ENCODE data around the gene IPO5.

IPO5 gene

DNA sequence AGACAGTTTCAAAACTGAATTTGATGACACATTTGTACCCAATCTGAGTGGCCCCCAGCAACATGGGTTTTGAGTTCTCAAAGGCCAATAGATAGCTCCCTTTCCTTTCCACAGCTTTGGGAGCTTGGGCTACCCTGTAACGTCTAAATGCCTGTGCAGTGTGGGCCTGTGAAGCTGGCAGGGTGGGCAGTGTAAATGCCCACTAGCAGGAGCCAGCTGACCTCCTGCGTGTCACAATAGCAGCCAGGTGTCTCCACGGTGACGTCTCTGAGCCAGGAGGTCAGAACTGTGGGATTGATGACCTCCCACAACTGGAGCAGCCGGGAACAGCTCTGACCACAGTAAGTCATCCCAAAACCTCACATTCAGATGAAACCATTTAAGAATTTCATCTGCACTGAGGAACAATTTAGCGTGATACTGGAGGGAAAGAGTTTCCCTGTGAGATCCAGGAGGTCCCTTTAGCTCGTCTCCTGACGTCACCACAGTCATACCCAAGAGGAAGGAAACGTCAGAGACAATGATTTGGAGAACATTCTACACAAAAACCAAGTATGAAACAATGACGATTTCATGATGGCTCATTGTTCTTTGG, at the start of gene IPO5:
TSS of gene IPO5 (plus strand) at position 300 of the 595 bp plus-strand sequence. CDS start 23,022 bp downstream, outside the sequence.
- no peak for DNase-seq (ENCODE audit: low read depth, low spot score)

DNA sequence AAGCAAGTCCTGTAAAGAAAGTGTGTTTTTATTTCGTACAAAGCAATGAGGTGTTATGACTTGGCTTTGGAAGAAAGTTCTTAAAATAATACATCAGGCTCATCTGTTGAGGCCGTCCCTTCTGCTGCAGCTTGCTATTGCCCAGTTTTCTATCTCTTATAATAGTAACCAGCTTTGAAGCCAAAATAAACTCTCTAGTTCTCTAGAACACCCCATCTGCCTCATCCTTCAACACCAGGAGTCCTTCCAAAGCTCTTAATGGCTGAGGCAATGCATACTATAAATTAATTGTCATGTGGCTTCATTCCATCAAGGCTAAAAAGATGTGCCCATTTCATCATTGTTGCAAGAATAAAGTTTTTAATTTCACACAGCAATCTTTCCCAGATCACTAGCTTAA, 49.4 kb upstream of the IPO5 start:
- no peak for DNase-seq (ENCODE audit: low read depth, low spot score)

DNA sequence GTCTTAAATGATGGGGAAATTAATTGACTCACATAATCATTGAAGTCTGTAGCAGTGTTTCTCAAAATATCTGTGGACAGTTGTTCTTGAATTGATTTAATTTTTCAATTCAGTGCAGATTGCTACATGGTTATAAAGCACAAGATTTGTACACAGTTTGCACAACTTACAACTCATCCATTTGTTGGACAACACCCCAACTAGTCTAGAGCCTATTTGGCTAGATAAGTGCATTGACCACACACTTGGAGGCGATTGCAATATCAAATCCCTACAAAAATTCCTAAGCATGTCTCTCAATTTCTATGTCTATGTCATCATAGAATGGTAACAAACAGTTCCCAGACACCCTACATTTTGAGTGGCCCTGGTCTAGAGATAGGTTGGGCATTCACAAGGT, 48.0 kb upstream of the IPO5 start:
- DNase-seq (ENCODE audit: low read depth, low spot score): no peak

DNA sequence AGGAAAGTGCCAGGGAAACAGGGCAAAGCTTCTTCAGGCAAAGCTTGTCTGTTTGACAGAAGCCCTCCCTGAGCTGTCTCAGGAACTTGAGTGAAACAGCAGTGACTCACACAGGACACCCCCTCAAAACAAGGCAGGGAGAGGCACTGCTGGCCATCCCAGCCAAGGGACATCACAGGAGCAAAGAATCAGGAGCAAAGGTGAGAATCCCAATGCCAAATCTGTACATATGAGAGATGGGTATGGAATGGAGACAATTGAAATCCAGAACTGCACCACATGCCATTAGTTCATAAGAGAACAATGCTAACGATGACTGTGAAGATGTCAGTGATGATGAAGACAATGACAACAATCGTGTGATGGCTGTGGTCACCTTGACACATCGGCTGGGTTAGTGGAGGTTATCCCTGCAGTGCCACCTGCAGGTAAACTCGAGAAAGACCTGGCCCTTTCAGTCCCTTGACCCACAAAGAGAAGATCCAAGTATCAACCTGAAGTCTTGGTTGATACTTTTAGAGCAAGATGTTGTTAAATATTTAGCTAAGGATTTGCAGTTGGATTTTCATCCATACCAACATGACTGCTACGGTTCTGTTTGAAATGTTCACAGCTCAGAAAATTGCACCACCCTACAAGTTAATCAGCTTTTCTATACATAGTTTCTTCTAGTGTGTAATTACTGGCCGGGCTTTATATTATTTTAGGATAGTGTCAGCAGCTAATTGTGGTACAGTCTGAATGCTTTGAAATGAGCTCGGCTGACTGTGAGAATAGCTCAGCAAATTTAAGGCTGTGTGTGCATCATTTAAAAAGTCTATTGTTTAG, 42.0 kb upstream of the IPO5 start:
- DNase-seq (ENCODE audit: low read depth, low spot score): no peak

DNA sequence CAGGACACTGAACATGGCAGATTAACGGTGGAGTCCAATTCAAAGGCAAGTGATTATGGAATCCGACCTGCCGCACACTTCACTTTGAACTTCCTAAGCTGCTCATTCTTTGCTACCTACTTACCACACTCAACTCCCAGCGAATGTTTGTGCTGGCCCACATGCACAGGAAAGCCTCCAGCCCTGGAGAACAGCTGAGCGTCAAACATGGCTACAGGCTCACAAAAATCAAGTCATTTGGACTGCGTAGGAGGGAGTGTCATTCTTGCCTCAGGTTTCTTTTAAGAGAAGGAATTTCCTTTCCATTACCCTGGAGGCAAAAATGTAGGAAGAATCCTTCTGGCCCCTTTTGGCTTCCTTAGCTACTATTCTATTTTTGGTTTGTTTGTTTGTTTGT, 41.3 kb upstream of the IPO5 start:
- no peak for DNase-seq (ENCODE audit: low read depth, low spot score)

DNA sequence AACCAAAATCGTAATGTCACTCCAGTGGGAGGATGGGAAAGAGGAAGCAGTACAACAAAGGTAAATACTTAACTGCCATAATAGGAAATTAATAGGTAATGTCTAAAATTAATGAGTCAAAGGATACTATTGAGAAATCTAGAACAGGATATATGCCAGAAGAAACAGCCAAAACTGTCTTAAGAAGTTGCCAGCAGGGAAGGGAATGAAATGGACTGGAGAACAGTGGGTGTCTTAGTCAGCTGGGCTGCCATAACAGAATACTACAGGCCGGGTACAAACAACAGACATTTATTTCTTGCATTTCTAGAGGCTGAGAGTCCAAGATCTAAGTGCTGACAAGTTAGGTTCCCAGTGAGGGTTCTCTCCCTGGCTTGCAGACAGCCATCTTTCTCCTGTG, 40.3 kb upstream of the IPO5 start:
- no peak for DNase-seq (ENCODE audit: low read depth, low spot score)

DNA sequence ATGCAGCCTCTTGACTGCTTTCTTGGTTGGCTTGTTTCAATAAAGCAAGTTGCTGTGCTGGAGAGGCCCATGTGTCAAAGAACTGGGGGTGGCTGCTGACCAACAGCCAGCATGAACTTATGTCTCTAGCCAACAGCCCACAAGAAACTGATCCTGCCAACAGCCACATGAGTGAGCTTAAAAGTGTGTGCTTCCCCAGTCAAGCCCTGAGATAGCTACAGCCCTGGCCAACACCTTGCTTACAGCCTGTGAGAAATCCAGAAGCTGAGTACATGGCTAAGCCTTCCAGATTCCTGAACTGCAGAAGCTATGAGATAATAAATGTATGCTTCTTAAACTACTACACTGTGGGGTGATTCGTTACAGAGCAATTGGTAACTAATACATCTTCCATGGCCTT, 38.9 kb upstream of the IPO5 start:
- no peak for DNase-seq (ENCODE audit: low read depth, low spot score)

DNA sequence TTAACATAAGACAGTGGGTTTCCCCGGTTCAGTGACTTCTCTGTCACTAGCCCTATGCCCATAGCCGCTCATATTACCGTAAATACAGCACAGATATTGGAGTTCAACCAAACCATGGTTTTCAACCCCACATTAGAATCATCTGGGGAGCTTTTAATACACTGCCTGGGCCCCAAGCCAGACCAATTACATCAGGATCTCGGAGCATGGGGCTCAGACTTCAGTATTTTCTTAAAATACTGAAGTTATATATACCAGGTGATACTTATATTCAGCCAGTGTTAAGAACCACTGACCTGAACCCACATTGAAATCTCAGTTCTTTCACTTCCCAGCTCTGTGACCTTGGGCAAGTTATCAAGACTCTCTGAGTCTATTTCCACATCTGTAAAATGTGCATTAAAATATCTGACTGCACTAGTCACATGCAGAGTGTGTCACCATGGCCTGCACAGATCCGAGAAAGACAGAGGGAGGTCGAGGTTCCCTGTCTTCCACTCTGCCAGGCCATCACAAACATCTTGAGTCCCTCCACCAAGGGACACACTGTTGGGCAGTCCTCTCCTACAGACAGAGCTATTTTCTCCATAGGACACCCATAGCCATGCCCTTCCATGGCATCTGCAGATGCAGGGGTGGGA, 32.2 kb upstream of the IPO5 start:
- DNase-seq (ENCODE audit: low read depth, low spot score): no peak

DNA sequence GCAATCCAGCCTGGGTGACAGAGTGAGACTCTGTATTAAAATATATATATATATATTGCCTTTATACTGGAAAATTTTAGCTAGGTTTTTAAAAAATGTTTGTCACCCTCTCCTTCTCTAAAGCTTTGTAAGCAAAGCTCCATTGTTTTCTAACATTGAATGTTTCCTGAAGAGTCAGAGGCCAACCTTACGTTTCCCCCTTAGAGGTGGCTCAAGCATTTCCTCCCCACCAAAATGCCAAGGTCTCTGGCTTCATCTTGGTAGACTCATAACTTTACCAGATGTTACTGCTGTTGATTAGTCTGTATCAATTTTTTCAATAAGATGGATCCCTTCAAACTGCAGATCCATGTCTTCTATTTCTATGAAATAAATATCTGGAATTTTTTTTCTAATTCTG, 25.2 kb upstream of the IPO5 start:
- no peak for DNase-seq (ENCODE audit: low read depth, low spot score)

DNA sequence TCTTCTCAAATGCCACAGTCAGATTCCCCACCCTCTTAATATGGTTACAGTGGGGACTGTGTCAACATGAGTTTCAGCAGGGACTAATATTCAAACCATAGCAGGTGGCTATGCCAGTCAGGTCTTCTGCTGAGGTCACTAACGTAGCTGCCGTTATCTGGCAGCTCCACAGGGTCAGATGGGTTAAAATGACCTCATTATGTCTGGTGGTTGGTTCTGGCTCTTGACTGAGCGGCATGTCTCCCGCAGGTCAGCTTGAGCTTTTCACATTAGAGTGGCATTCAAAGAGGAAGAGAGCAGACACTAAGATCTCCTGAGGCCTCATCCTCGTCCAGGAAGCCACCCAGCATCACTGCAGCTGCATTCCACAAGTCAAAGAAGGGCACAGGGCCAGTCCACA, 21.4 kb upstream of the IPO5 start:
- DNase-seq (ENCODE audit: low read depth, low spot score): no peak

DNA sequence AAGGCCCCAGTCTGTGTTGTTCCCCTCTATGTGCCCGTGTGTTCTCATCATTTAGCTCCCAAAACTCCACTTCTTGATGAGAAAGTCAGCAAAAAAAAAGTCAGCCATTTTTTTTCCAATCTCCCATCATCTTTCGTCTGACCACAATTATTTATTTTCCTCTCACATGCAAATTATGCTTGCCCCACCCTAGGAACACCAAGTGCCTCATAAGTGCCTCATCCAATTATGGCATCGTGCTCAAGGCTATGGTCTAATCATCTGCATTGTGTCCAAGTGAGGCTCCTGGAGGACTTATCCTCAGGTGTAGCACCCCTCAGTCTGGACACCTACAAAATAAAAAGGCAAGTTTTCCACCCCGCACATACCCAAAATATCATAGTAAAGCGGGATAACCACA, 20.8 kb upstream of the IPO5 start:
- no peak for DNase-seq (ENCODE audit: low read depth, low spot score)

DNA sequence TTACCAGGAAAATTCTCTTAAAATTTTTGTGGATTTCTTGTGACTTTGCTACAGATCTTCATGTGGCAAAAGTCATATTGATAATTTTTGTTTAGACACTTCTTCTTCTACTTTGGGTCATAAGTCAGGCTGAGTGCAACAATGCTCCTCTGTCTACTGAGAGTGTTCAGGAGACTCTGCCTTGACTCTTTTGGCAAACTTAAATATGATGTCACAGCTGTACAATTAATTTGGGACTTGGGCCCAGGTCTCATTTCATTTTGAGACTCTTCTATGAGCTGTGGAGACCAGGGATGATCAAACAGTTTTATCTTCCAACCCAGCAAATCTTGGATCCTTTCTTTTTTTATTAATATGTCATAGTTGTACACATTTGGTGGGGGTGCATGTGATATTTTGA, 19.7 kb upstream of the IPO5 start:
- DNase-seq (ENCODE audit: low read depth, low spot score): no peak

DNA sequence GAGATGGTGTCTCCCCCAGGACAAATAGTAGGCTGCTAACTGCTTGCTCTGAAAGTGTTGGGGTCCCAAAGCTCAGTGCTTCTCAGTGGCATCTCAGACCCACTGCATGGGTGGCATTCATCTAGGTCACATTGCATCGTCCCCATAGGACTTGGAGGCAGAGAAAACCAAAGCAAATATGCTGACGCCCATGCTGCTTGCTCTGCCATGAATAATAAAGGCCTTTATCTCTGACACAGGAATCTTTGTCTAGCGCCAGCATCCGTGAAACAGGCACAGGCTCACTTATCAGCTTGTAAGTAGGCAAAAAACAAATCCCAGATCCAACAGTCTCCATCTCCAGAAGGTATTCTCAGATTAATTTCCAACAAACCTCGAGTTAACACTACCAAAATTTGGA, 18.9 kb upstream of the IPO5 start:
- DNase-seq (ENCODE audit: low read depth, low spot score): no peak

DNA sequence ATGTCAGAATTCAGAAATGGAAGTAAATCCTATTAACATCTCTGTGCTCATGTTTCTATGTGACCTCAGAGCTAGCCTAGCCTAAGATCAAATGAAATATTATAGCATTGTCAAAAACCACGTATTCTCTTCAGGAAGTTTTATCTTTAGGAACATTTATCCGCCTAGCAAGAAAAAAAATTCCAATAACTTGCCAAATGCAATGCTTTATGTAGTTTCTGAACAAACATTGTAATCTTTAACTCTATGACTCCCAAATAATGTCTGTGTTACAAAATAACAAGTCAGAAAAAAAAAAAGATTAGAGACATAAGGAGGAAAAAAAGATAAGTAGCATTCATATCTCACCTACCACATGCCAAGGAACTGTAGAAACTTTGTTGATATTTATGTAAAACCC, 18.4 kb upstream of the IPO5 start:
- no peak for DNase-seq (ENCODE audit: low read depth, low spot score)

DNA sequence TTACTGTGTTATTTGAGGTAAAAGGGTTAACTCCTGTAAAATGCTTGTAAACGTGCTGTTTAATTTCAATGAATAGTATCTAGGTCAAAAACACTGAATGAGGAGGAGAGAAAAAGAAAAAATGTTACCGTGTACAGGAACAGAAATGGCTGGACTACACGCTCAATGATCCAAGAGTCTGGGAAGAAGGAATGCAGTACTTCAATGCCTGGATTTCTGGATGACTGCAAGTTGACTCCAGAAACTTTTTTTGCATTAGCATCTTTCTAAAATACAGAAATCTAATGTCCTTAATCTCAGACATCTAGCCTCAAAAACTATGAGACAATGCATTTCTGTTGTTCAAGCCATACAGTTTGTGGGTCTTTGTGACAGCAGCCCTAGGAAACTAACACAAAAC, 17.4 kb upstream of the IPO5 start:
- no peak for DNase-seq (ENCODE audit: low read depth, low spot score)

DNA sequence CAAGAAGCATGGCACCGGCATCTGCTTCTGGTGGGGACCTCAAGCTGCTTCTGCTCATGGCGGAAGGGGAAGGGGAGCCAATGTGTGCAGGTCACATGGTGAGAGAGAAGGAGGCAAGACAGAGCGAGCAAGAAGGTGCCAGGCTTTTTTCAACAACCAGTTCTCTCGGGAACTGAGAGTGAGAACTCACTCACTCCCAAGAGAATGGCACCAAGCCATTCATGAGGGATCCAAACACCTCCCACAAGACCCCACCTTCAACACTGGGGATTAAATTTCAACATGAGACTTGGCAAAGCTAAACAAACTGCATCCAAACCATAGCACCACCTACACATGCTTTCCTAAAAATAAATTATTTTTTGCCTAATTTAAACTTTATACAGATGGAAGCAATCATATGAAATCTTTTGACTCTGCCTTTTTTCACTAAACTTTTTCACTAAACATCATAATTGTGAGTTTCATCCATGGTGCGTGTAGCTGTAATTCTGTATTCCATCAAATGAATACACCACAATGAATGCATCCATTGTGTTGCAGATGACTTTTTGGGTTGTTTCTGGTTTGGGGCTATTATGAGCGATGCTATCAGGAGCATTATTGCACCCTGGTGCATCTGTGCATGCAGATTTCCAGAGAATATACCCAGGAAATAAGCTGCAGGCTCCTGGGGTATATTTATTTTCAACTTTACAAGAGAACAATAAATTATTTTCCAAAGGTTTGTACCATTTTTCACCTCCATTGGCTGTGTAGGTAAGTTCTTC, 14.6 kb upstream of the IPO5 start:
- no peak for DNase-seq (ENCODE audit: low read depth, low spot score)

DNA sequence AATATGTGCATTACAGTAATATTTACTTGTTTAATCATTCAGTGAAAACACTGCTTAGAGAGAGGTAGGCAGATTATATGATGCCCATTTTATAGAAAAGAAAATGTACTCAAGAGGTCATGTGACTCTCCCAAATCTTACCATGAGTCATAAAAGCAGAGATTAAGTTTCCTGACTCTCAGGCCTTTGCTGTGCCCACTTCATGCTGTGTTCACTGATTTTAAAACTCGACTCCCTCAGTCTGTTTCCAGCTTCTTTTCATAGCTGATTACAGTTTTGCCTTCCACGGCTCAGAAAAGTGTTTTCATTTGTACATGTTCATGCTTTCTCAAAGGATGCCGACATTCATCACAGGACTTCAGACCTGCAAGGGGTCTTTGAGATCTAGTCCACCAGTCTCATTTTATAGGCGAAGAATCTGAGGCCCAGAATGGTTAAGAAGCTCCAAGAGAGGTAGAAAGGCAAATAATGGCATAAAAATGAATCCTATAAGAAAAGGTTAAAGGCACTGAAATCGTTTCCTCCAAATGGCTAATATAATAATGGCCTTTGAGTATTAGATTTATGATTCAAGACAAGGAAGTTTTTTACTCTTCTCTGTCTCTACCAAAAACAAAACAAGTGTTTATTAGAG, 9.0 kb upstream of the IPO5 start:
- peak; percentile 35 for DNase-seq (ENCODE audit: low read depth, low spot score)

DNA sequence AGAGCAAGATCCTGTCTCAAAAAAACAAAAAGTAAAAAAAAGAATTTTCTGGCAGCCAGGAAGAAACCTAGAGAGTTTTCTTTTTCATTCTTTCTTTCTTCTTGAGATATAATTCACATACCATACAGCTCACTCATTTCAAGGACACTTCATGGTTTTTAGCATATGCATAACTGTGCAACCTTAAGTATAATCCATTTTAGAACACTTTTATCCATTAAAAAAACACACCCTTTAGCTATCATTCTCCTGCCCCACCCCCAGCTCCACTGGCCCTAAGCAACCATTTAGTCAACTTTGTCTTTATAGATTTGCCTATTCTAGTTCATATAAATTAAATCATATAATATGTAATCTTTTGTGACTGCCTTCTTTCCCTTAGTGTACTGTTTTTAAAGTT, 8.1 kb upstream of the IPO5 start:
- no peak for DNase-seq (ENCODE audit: low read depth, low spot score)

DNA sequence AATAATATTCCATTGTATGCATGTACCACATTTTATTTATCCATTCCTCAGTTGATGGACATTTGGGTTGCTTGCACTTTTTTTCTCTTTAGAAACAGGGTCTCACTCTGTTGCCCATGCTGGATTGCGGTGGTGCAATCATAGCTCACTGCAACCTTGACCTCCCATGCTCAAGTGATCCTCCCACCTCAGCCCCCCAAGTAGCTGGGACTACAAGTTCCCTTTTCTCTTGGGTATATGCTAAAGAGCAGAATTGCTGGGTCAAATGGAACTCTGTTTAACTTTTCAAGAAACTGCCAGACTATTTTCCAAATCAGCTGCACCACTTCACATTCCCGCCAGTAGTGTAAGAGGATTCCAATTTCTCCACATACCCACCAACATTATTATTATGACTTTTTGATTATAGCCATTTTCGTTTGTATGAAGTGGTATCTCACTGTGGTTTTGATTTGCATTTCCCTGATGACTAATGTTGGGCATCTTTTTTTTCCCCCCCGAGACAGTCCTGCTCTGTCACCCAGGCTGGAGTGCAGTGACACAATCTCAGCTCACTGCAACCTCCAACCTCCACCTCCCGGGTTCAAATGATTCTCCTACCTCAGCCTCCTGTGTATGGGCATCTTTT, 7.6 kb upstream of the IPO5 start:
- no peak for DNase-seq (ENCODE audit: low read depth, low spot score)

DNA sequence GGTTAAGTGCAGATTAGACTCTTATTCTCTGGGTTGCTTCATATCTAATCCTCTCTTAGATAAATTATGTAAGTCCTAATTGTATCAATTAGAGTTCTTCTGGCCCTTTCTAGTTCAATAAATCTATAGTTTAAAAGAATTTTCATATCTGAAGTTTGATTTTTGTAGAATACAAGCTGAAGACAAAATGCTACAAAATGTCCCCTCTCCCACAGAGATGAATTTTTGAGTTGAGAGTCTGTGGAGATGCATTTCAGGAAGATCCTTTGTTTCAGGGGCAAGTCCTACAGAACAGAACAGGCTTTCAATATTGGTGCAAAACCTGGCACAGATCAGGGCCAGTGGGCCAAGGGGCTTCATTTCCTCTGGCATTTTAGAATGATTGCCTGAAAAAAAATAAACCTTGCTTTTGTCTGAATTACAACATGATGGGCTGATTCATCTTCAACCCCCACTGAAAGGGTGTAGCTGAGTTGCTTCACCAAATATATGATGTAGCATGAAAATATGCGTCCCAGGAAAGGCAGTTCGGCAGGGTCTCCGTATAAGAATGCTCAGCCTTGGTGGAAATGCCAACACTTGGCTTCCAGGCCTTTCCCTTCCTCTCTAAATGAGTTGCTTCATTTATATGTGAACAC, 6.4 kb upstream of the IPO5 start:
- DNase-seq (ENCODE audit: low read depth, low spot score): peak; percentile 26

DNA sequence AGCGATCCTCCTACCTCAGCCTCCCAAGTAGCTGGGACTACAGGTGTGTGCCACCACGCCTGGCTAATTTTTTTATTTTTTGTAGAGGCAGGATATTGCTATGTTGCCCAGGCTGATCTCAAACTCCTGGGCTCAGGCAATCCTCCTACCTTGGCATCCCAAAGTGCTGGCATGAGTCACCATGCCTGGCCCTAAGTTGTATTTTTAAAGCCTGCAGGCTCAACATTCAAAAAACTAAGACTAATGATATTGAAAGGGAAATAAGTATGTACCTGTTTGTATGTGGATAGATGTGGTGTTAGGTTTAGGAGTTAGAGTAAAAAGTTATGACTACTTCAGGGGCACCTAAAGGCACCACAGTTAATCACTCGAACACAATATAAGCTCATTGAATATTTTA, 5.4 kb upstream of the IPO5 start:
- DNase-seq (ENCODE audit: low read depth, low spot score): no peak
